GM12872 (cell line): ENCODE data around the gene UVRAG.

Source experiments
- TF ChIP-seq, protein P1 (sequence below): IDR thresholded peaks from 3 replicates; pipeline ENCODE4 v1.5.1; 2011; ENCODE audit warnings: low read depth, mild to moderate bottlenecking, low read length, moderate library complexity; ENCODE audit not compliant: insufficient read depth

Gene UVRAG

DNA sequence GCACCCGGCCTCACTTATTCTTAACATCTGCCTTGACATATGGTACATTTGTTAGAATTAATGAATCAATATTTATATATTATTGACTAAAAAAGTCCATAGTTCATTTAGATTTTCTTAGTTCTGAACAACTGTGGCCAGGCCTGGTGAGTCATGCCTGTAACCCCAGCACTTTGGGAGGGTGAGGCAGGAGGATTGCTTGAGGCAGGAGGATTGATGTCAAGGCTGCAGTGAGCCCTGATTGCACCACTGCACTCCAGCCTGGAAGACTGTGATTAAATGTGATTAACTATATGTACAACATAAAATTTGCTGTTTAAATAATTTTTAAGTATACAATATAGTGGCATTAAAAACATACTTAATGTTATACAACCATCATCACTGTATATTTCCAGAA lies 5.6 kb downstream of the UVRAG start:
- TF ChIP-seq, protein P1, sequence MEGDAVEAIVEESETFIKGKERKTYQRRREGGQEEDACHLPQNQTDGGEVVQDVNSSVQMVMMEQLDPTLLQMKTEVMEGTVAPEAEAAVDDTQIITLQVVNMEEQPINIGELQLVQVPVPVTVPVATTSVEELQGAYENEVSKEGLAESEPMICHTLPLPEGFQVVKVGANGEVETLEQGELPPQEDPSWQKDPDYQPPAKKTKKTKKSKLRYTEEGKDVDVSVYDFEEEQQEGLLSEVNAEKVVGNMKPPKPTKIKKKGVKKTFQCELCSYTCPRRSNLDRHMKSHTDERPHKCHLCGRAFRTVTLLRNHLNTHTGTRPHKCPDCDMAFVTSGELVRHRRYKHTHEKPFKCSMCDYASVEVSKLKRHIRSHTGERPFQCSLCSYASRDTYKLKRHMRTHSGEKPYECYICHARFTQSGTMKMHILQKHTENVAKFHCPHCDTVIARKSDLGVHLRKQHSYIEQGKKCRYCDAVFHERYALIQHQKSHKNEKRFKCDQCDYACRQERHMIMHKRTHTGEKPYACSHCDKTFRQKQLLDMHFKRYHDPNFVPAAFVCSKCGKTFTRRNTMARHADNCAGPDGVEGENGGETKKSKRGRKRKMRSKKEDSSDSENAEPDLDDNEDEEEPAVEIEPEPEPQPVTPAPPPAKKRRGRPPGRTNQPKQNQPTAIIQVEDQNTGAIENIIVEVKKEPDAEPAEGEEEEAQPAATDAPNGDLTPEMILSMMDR, result no peak

DNA sequence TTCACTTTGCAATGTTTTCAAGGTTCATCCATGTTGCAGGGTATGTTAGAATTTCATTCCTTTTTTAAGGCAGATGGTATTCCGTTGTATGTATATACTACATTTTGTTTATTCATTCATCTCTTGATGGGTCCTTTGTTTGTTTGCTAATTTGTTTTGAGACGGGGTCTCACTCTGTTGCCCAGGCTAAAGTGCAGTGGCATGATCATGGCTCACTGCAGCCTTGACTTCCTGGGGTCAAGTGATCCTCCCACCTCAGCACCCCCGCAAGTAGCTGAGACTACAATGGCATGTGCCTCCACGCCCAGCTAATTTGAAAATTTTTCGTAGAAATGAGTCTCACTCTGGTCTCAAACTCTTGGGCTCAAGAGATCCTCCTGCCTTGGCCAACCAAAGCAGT lies 6.2 kb downstream of the UVRAG start:
- TF ChIP-seq, protein P1, result no peak

DNA sequence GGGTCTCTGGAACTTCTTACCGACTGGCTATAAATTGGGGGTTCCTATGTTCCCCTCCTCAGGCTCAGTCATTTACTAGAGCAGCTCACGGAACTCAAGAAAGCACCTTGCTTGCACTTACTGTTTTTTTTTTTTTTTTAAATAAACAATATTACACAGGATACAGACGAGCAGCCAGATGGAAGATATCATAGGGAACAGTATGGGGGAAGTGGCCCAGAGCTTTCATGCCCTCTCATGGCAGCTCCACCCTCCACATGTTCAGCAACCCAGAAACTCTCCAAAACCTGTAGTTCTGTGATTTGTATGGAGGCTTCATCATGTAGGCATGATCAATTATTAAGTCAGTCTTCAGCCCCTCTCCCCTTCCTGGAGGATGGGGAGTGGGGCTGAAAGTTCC lies 7.5 kb downstream of the UVRAG start:
- TF ChIP-seq, protein P1, result no peak

DNA sequence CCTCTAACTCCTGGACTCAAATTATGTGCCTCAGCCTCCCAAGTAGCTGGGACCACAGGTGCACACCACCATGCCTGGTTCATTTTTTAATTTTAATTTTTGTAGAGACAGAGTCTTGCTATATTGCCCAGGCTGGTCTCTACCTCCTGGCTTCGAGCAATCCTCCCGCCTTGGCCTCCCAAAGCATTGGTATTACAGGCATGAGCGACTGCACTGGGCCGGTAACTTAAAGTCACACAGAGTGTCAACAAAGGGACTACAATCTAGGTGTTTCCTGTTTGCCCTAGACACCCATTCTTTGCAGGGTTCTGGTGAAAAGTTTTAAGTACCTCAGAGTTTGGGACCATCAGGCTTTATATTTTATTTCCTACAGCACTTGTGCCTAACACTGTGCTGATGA lies 8.4 kb downstream of the UVRAG start:
- TF ChIP-seq, protein P1, result no peak

DNA sequence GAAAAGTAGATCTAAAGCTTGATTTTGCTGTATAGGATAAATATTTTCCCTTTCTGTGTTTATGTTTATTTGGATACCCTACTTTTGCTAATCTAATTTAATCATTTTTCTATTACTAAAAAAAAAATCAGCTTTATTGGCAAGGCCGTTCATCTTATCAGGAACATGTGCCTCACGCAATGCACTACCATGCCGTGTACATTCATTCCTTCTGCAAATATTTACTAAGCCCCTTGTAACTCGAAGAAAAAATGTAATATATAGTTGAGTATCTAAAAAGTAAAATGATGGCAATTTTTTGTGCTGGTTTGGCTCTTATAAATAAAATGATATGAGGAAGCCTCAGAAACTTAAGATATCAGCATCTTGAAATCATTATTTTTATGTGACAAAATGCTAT lies 8.9 kb downstream of the UVRAG start:
- TF ChIP-seq, protein P1, result no peak

DNA sequence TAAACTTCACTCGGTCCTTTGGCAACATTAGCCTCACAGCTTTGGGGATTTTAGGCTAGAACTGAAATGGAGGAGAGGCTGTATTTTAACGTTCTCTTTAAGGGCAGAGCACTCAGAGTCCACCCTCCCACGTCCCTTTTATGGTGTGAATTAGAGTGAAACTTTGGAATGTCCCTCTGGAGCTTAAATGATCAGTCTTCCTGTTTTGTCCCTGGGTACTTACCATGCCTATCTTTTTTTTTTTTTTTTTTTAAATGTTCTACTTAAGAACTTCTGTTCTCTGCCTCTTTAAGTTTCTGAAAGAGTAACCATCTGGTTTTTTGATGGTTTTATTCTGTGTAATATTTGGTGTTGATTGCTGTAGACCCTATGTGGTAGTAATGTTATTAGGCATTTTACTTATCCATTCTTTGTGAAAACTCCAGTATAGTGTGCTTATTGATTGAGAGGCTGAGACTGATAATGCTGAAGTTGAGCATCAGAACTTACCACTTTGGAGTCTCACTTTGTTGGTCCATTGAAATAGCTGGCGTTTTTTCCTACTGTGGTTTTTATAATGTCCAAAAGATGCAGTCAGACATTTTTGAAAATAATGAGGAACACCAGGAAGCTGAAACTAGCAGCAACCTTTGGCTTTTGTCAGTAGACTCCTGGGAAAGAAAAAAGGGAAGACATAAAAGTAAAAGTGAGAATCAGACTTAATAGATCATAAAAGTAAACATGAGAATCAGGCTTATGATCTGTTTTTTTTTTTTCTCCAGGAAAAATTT lies 11.6 kb downstream of the UVRAG start:
- TF ChIP-seq, protein P1, result no peak

DNA sequence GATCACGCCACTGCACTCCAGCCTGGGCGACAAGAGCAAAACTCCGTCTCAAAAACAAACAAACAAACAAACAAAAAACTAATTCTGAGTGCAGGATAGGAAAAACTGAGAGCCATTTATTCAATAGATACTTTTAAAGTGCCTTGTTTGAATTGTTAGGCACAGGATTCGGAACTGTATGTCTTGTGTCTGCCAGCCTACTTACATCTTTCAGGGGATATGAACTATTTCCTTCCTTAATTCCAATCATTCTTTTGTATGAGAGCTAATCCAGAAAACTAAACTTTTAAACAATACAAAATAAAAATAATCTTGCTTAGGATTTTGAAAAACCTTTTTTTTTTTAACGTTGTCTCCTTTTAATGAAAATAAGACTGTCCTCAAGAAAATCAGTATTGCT lies 12.6 kb downstream of the UVRAG start:
- TF ChIP-seq, protein P1, result no peak
